Caki2 (cell line): ENCODE results near the gene SBF2. TPM values are rescaled to one million over a fixed set of nuclear protein-coding genes. Genes with fewer than 3 reads are reported as not detected.
"Not testable (repeated sequence)": the region's sequence is repeated elsewhere in the genome, so short reads cannot be mapped to it uniquely, and the experiment has no call there.

ENCODE experiments used
- DNase-seq: peaks from one replicate; pipeline ENCODE4 v3.0.0-alpha.2; 2015; ENCODE audit warnings: low read depth
- in situ Hi-C: cut with HindIII; loops from 2 replicates; pipeline ENCODE4 v1.10.0; 2016; ENCODE audit warnings: low sequenced_read_pairs, low pct_unique_long_range_greater_than_20kb, mixed read lengths
- total RNA-seq: library from RNA; depleted of rRNA; stranded (reverse); fragments of >200 nt; shearing (Covaris generic); gene quantifications from 2 replicates; pipeline ENCODE4 v1.2.3, GENCODE V29; 2014; ENCODE audit warnings: low replicate concordance

SBF2 gene
- total RNA-seq, 1 experiment from 2014 or later = 10.1 TPM

DNA sequence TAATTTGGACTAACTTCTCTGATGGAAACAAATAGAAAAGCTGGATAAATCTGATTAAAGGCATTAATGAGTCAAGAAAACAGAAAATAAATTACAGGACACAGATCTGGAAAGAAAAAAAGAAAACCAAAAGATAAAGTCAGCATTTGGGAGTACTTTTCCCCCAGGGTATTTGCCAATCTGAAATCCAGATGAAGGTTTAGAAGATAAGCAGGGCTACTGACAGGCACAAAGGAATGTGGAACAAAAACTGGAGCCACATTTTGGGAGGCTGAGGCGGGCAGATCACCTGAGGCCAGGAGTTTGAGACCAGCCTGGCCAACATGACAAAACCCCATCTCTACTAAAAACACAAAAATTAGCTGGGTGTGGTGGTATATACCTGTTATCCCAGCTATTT lies 57.2 kb downstream of the SBF2 start:
- in situ Hi-C loops = no loop called here
- DNase-seq = no peak

DNA sequence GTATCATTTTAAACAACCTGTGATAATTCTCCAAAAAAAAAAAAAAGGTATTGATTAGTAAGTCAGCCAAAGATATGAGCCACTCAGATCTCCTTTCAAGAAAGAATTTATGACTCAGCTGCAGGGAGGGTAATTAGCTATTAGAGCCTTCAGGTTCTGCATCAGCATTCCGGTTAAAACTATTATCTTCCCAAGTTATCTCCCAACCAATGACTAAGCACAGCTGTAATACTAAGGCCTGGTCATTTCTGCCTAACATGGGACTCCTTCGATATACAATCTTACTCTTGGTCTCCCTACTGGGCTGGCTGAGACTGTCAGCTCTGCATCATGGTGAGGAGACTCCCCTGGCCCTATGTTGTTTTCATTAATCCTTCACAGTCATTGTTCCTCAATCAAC lies 60.4 kb downstream of the SBF2 start:
- DNase-seq = peak; percentile 19
- in situ Hi-C loops = no loop called here

DNA sequence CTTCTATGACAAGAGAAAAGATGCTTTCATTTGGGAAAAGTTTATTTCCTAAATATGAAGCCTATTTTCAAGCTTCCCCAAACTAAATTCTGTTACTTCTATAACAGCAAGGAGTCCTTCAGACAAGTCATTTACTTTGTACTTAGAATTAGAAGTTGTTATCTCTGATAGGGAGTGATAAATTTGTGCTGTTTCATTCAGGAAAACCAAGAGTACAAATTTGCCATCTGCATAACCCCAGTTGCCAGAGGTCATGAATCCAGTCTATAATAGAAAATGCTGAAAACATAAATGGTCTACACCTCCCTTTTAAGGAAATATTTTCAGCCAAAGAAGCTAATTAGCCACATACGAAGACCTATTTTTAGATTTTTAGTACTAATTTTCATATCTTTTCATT lies 61.3 kb downstream of the SBF2 start:
- in situ Hi-C loops = no loop called here
- no peak for DNase-seq

DNA sequence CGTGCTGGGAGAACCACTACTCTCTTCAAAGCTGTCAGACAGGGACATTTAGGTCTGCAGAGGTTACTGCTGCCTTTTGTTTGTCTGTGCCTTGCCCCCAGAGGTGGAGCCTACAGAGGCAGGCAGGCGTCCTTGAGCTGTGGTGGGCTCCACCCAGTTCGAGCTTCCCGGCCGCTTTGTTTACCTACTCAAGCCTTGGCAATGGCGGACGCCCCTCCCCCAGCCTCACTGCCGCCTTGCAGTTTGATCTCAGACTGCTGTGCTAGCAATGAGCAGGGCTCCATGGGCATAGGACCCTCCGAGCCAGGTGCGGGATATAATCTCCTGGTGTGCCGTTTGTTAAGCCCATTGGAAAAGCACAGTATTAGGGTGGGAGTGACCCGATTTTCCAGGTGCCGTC lies 62.2 kb downstream of the SBF2 start:
- in situ Hi-C loops, DNase-seq: not testable (repeated sequence)

DNA sequence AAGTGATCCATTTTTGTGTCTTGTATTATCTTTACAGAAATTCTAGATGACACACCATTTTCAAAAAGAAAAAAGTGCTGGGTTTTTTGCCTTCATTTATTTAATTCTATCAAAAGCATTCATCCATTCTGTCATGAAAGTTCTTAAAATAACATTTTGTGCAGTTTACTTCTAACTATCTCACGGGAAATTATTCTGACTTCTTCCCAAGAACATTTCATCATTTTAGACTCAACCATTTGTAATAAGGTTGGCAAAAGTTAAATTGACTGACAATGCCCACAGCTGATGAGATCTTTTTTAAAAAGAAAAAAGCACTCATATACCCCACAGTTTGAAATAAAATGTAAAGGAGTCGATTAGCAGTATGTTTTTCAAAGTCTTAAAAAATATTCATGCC lies 68.5 kb downstream of the SBF2 start:
- in situ Hi-C loops = no loop called here
- DNase-seq = no peak

DNA sequence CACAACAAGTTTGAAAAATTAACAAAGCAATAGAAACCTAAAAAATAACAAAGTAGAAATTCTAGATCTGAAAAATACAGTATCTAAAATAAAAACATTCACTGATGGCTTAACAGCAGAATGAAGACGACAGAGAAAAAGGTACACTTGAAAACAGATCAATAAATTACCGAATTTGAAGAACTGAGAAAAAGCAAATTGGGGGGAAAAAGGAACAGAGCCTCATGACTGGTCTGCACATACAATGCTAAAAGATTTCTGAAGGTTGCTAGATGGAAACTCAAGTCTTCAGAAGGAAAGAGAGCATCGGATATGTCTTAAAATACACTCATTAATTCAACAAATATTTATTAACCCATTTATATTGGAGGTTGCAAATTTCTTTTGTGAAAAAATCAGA lies 71.6 kb downstream of the SBF2 start:
- in situ Hi-C loops = no loop called here
- DNase-seq = no peak

DNA sequence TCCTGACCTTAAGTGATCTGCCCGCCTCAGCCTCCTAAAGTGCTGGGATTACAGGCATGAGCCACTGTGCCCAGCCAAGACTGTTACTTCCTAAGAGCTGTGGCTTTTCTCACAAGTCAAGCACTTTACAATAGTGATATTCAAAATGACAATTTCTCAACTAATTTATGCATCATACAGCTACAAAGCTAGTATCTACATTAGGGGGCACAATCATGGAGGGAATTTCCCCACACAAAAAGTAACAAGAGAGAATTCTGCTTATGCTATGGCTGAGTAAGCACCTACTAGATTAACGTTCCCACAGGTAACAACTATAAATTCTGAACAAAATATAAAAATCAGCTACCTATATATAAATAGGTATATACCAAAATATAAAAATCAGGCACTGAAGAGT lies 72.7 kb downstream of the SBF2 start:
- DNase-seq = no peak
- in situ Hi-C loops = no loop called here

DNA sequence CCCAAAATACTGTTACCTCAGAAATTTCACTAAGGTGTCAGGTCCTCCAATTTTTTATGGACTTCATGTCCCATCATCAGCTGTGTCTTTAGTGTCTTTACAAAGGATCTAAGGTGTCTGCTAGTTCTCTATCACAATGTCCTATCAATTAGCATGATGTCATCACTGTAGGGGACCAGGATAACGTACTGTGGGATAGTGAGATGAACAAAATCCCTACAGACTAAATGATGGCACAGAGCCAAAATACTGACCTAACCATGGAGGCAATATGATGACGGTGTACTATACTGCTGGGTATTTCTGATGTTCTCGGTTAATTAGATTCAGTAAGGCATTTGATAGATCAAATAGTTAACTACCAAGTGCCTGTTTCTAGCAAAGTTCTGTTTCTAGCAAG lies 82.5 kb downstream of the SBF2 start:
- no peak for DNase-seq
- in situ Hi-C loops = no loop called here

DNA sequence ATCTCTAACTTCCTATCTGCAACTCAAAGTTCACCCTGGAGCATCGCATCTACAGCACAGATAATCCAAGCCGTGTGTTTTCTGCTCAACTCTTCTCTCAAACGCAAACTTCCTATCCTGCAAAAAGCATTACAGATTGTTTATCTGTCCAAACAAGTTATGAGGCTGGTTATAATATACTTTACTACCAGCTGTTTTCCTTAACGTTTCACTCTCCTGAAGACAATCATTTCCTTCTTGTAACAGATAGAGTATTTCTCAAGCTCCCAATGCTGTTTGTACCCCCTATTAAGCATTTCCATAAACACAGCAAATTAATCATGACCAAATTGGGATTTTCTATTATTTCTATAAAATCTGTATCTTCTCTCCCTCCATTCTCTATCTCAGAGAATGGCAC lies 84.7 kb downstream of the SBF2 start:
- DNase-seq = no peak
- in situ Hi-C loops = no loop called here

DNA sequence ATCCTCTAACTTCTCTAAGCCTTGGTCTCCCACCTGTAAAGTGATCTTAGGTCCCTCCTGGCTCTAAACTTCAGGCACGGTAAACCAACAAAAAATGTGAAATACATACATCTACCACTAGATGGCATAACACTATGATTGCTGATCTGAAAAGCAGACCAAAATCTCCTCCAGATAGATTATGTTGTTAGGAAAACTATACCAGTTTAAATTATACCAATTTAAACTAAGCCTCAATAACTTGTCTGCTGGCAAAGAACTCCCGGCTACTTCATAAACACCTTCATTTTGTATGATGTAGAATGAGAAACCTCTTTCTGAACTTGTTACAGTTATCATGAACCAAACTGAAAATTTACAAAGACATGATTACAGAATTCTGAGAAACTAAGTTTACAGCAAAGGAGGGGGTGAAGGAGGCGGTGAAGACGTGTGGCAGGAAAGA lies 85.9 kb downstream of the SBF2 start:
- peak; percentile 50 for DNase-seq
- in situ Hi-C loops = no loop called here

DNA sequence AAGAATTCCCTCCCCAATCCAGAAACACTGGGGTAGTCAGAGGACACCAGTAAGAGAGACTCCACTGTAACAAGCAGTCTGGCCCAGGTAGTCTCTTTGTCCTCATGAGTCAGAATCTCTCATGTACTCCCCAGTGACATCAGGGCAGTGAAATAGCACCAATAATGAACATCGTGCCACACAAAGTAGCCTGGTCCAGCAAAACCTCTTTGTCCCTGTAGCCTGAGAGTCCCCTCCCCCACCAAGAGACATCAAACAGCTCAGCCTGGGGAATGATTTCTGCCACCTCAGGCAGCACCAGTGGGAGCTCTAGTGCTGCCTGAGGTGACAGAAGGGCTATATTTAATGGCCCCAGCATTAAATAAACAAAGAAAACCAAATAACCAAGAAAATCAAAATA lies 88.1 kb downstream of the SBF2 start:
- DNase-seq = no peak
- in situ Hi-C loops = no loop called here

DNA sequence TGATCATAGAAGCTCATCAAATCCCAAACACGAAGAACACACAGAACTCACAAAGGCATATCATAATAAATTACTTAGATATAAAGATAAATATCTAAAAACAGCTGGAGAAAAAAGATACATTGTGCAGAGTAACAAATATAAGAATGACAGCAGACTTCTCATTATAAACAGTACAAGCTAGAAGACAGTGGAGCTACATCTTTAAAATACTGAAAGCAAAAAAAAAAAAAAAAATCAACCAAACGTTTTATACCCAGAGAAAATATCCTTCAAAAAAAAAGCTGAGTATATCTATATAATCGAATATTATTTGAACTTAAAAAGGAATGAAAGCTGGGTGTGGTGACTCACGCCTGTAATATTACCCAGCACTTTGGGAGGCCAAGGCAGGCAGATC lies 90.0 kb downstream of the SBF2 start:
- in situ Hi-C loops = no loop called here
- DNase-seq = no peak

DNA sequence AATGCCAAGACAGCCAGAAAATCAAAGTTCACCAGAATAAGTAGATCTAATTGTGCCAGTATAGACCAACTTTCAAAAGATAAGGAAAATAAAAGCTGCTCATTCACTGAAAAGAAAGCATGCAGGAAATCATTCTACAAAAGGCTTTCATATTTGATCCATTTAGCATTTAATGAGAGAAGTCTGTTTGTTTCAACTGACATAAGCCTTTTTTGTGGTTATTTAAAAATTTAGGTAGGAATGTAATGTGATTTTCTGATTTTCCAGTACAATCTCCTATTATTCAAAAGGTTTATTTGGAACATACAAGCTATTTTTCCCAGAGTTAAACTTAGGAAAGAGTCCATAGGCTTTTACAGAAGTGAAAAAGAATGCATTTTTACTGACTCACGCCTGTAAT lies 92.7 kb downstream of the SBF2 start:
- DNase-seq = no peak
- in situ Hi-C loops = no loop called here

DNA sequence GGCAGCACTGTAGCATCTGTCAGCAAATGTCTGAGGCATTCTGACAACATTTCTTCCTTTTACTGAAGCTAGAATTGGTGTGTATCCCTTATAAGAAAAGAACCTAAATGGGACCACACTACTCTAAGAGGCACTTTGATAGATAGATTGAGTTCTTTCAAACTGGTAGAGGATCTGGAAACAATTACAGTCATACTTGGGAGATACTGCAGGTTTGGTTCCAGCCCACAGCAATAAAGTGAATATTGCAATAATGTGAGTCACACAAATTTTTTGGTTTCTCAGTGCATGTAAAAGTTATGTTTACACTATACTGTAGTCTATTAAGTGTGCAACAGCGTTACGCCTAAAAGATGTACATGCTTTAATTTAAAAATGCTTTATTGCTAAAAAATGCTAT lies 96.9 kb downstream of the SBF2 start:
- in situ Hi-C loops = no loop called here
- DNase-seq = no peak

DNA sequence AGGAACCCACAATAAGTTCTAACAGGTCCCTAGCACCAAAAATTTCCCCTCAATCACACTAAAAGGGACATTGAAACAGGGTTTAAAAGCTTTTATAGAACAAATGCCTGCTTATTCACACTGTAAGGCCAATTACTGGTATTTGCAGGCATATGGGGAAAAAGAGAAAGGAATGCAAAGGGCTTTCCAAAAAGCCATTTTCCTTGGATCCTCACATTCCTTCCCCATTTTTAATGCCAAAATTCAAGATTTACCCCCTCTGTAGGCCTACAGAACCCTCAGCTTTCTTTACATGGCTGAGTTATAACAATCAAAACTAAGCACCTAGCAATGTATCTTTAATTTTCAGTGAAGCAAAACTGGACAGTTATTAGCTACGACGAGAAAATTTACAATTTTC lies 102.0 kb downstream of the SBF2 start:
- no peak for DNase-seq
- in situ Hi-C loops = no loop called here

DNA sequence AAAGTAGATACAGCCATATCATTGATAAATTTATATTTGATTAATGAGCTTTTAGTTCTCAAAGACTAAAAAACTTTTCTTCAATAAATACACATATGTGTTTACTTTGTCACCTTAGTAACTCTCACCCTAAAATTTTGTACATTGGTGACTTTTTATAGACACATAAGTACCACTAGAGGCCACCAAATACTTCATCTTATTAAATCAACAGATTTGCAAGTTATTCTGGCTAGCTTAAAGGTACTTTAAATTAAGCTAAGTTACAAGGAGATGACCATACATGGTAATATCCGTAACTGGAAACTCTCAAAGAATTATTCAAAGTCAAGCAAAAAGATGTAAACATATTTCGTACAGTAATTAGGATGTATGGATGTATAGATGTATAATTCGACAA lies 112.2 kb downstream of the SBF2 start:
- DNase-seq = peak; percentile 12
- in situ Hi-C loops = no loop called here

DNA sequence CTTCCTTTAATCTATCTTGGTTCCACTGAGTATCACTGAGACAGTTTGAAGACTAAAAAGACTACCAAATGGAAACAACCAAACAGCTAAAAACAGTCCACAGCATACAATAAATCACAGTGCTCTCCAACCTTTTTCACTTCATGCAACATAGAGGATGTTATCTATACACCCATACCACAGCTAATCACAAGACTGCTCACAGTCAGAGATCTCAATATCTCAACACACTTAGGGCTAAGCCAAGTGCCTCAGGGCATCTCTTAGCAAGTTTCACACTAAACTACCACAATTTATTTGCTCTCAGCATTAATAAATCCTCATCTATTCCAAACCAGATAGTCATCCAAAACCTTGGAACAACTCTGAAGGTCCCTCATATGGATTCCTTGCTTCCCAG lies 129.4 kb downstream of the SBF2 start:
- in situ Hi-C loops = no loop called here
- DNase-seq = no peak

DNA sequence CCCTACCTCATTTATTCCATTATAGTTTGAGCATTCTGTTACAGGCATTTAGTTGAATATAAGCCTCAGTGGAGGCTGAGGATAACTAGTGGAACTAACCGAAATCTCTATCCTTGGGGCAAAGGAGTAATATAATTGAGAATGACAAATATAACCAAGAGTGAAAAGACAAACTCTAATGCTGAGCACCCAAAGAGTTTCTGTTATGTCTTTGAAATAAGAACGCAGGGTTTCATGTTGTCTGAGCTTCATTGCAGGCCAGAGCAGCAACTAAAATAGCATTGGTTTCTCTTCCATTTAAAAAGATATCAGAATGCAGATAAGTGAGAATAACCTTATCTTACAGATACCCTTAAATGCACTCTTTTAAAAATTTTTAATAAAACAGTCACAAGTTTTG lies 131.8 kb downstream of the SBF2 start:
- in situ Hi-C loops = no loop called here

DNA sequence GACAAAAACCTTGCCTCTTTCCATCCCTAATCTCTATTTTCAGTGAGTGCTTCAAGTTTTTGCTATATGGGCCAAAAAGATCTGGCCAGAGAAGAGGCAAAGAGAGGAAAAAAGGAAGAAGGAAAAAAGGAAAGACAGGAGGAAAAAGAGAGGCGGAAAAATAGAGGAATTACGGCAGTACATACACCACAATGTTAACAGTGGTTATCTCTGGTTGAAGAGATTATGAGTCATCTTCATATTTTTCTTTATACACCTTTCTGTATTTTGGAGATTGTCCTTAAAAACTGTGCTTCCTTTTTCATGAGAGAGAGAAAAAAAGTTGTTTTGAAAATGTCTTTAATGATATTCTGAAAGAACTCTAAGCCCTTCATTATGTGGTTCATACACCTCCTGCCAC lies 133.7 kb downstream of the SBF2 start:
- DNase-seq = no peak
- in situ Hi-C loops = no loop called here

More for the DNA sequence above, 131.8 kb downstream of the SBF2 start:
- no peak for DNase-seq

DNA sequence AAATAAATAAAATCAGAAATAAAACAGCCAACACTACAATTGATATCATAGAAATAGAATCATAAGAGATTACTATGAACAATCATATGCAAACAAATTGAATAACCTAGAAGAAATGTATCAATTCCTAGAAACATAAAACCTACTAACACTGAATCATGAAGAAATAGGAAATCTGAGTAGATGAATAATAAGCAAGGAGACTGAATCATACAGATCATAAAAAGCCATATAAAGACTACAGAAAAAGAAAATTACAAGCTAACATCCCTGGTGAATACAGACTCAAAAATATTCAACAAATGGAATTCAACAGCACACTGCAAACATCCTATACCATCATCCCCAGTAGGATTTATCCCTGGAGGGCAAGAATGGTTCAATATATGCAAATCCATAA lies 135.6 kb downstream of the SBF2 start:
- in situ Hi-C loops = no loop called here

DNA sequence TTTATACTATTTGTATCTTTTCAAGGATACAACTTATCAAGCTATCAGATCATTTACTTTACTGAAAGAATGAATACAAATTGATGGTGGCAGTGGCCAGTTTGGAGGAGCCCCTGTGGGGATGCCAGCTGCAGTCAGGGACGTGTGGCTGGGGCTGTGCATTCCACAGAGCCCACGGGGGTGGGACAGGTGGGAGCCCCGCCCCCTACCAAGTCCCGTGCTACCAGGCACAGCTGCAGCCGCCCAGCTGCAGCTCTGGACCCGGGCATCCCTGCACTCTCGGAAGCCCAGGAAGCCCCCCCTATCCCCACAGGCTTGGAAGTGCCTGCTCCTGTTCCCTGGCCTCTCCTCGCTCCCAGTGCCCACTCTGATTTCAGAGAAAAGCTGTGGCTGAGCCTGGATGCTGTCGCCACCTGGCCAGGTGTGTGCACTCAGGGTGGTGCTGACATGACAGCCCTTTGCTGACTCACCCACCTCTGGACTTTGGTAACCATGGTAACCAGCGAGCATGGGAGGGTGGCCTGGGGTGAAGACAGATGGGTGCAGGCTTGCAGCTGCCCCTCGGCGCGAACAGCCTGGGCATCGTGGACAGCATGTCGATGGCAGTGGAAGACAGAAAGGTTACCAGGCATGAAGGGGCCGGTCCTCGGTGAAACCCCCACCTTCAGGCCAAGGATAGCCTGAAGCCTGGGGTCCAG lies 138.1 kb downstream of the SBF2 start:
- in situ Hi-C loops = no loop called here

More for the DNA sequence above, 135.6 kb downstream of the SBF2 start:
- DNase-seq = no peak

More for the DNA sequence above, 138.1 kb downstream of the SBF2 start:
- no peak for DNase-seq
